ENCODE data around the gene SLC26A6.

The SLC26A6 gene

GRCh38 chr3:48594417-48595049 is 40.7 kb downstream of the SLC26A6 start:
- no peak for TF ChIP-seq HDGF (IDR thresholded peaks at IDR 0.05; ENCODE audit: borderline replicate concordance)
- TF ChIP-seq SUZ12 (IDR thresholded peaks at IDR 0.05): no peak
- TF ChIP-seq L3MBTL2 (conservative IDR thresholded peaks at IDR 0.05): no peak
- TF ChIP-seq ARNT (IDR thresholded peaks at IDR 0.05): no peak
- TF ChIP-seq TARDBP (IDR thresholded peaks at IDR 0.05): no peak
- no peak for TF ChIP-seq FOXM1 (IDR thresholded peaks at IDR 0.05; ENCODE audit: borderline replicate concordance)
- TF ChIP-seq LEF1 (IDR thresholded peaks at IDR 0.05; ENCODE audit: borderline replicate concordance): no peak
- no peak for TF ChIP-seq FOXK2 (IDR thresholded peaks at IDR 0.05)
- no peak for TF ChIP-seq ELF4 (IDR thresholded peaks at IDR 0.05)
- no peak for TF ChIP-seq ZNF384 (IDR thresholded peaks at IDR 0.05)
- no peak for TF ChIP-seq BHLHE40 (IDR thresholded peaks at IDR 0.05; ENCODE audit: borderline replicate concordance)
- no peak for TF ChIP-seq FOXA1 (IDR thresholded peaks at IDR 0.05)
- no peak for TF ChIP-seq CTBP1 (IDR thresholded peaks at IDR 0.05; ENCODE audit: borderline replicate concordance)
- TF ChIP-seq PKNOX1 (IDR thresholded peaks at IDR 0.05): no peak
- TF ChIP-seq SP1 (IDR thresholded peaks at IDR 0.05): no peak
- no peak for TF ChIP-seq NFRKB (IDR thresholded peaks at IDR 0.05)
- no peak for DNase-seq (ENCODE audit: extremely low spot score)
- ChIA-PET CTCF (interaction anchor here (0.6 kb wide), 1 partner anchor 164 kb away, joined by 3 read pairs; no protein-coding TSS in a partner anchor), POLR2A (no interaction called here)

- no peak for DNase-seq (ENCODE audit: extremely low spot score)
- ChIA-PET CTCF (no interaction called here), POLR2A (interaction anchor here (0.7 kb wide), 1 partner anchor 16 kb away, joined by 3 read pairs; the partner anchor contains the start of gene UQCRC1)
- TF ChIP-seq ELF4 (IDR thresholded peaks at IDR 0.05): no peak
- TF ChIP-seq FOXM1 (IDR thresholded peaks at IDR 0.05; ENCODE audit: borderline replicate concordance): no peak
- TF ChIP-seq FOXA1 (IDR thresholded peaks at IDR 0.05): no peak
- TF ChIP-seq PKNOX1 (IDR thresholded peaks at IDR 0.05): no peak
- no peak for TF ChIP-seq SP1 (IDR thresholded peaks at IDR 0.05)
- TF ChIP-seq LEF1 (IDR thresholded peaks at IDR 0.05; ENCODE audit: borderline replicate concordance): no peak
- TF ChIP-seq SUZ12 (IDR thresholded peaks at IDR 0.05): no peak
- no peak for TF ChIP-seq CTBP1 (IDR thresholded peaks at IDR 0.05; ENCODE audit: borderline replicate concordance)
- no peak for TF ChIP-seq L3MBTL2 (conservative IDR thresholded peaks at IDR 0.05)
These were observed 41.9 kb downstream of the SLC26A6 start for GRCh38 chr3:48593337-48593736.

GRCh38 chr3:48592519-48593087 is 42.7 kb downstream of the SLC26A6 start:
- ChIA-PET CTCF (no interaction called here), POLR2A (no interaction called here)
- no peak for DNase-seq (ENCODE audit: extremely low spot score)
- TF ChIP-seq PKNOX1 (IDR thresholded peaks at IDR 0.05) (no peak), ELF4 (IDR thresholded peaks at IDR 0.05) (no peak), L3MBTL2 (conservative IDR thresholded peaks at IDR 0.05) (no peak), SP1 (IDR thresholded peaks at IDR 0.05) (no peak), FOXA1 (IDR thresholded peaks at IDR 0.05) (no peak), CTBP1 (IDR thresholded peaks at IDR 0.05; ENCODE audit: borderline replicate concordance) (no peak), SUZ12 (IDR thresholded peaks at IDR 0.05) (no peak), FOXM1 (IDR thresholded peaks at IDR 0.05; ENCODE audit: borderline replicate concordance) (no peak), TARDBP (IDR thresholded peaks at IDR 0.05) (no peak), HDGF (IDR thresholded peaks at IDR 0.05; ENCODE audit: borderline replicate concordance) (no peak), FOXK2 (IDR thresholded peaks at IDR 0.05) (no peak), ZNF384 (IDR thresholded peaks at IDR 0.05) (no peak), ARNT (IDR thresholded peaks at IDR 0.05) (no peak), BHLHE40 (IDR thresholded peaks at IDR 0.05; ENCODE audit: borderline replicate concordance) (no peak), LEF1 (IDR thresholded peaks at IDR 0.05; ENCODE audit: borderline replicate concordance) (no peak), NFRKB (IDR thresholded peaks at IDR 0.05) (no peak)

- DNase-seq (ENCODE audit: extremely low spot score): no peak
- TF ChIP-seq L3MBTL2 (conservative IDR thresholded peaks at IDR 0.05) (no peak), SP1 (IDR thresholded peaks at IDR 0.05) (no peak)
- ChIA-PET CTCF (no interaction called here), POLR2A (no interaction called here)
These were observed 43.3 kb downstream of the SLC26A6 start for GRCh38 chr3:48591886-48592518.

- DNase-seq (ENCODE audit: extremely low spot score): no peak
- ChIA-PET CTCF (no interaction called here), POLR2A (no interaction called here)
- TF ChIP-seq FOXK2 (IDR thresholded peaks at IDR 0.05) (no peak), BHLHE40 (IDR thresholded peaks at IDR 0.05; ENCODE audit: borderline replicate concordance) (no peak), CTBP1 (IDR thresholded peaks at IDR 0.05; ENCODE audit: borderline replicate concordance) (no peak), FOXA1 (IDR thresholded peaks at IDR 0.05) (no peak), ELF4 (IDR thresholded peaks at IDR 0.05) (no peak), TARDBP (IDR thresholded peaks at IDR 0.05) (no peak)
These were observed 43.8 kb downstream of the SLC26A6 start for GRCh38 chr3:48591436-48591835.

- TF ChIP-seq ELF4 (IDR thresholded peaks at IDR 0.05): no peak
- no peak for DNase-seq (ENCODE audit: extremely low spot score)
- CTCF ChIA-PET: no interaction called here
- POLR2A ChIA-PET: interaction anchor here (1.1 kb wide), 1 partner anchor 22 kb away, joined by 3 read pairs; the partner anchor contains the start of gene UQCRC1
These were observed 47.0 kb downstream of the SLC26A6 start for GRCh38 chr3:48588230-48588629.

Data from HEK293T (cell line).